Left lung (tissue), 10 donors: ENCODE results near the gene ELFN1. TPM values are rescaled to one million over a fixed set of nuclear protein-coding genes. Genes with fewer than 3 reads are reported as not detected.

Experiments used
- ATAC-seq: fragments of 200-7000 bp; cut with Tn5 transposase; one replicate; pipeline ENCODE4 v1.9.1; 2020; ENCODE audit warnings: moderate library complexity
- DNase-seq, 4 donors: peaks; one replicate each; pipeline ENCODE4 v3.0.0-alpha.2; 2013 to 2020
- H3K27ac ChIP-seq, 2 donors: fragments of 200-600 bp; sonication (generic) in 1 of 2; one replicate each; pipeline versions ENCODE4 v1.5.0 to v1.8.0; 2020 to 2021
- H3K27me3 ChIP-seq, 2 donors: fragments of 200-600 bp; sonication (generic) in 1 of 2; one replicate each; pipeline versions ENCODE4 v1.5.0 to v1.8.0; 2020 to 2021
- H3K36me3 ChIP-seq, 2 donors: fragments of 200-600 bp; sonication (generic) in 1 of 2; one replicate each; pipeline versions ENCODE4 v1.5.0 to v1.8.0; 2020 to 2021
- H3K4me1 ChIP-seq, 2 donors: fragments of 200-600 bp; one replicate each; pipeline ENCODE4 v1.8.0; 2021
- H3K4me3 ChIP-seq, 2 donors: fragments of 200-600 bp; sonication (generic) in 1 of 2; one replicate each; pipeline versions ENCODE4 v1.5.0 to v1.8.0; 2020 to 2021; ENCODE audit warnings: mild to moderate bottlenecking in 1 of 2
- H3K9me3 ChIP-seq, 2 donors: fragments of 200-600 bp; sonication (generic) in 1 of 2; one replicate each; pipeline versions ENCODE4 v1.5.0 to v1.8.0; 2020 to 2021
- intact Hi-C, 2 donors: fragments of 100-400 bp; cut with DNase I; formaldehyde crosslinking; loops; one replicate each; pipeline versions ENCODE4 v1.11.2 to v1.14.2; 2022
- polyA plus RNA-seq, 6 donors: library from polyadenylated mRNA; unstranded; fragments of 120-200 nt; gene quantifications; one replicate each; pipeline ENCODE4 v1.2.1, GENCODE V29; 2013; ENCODE audit not compliant: insufficient read length in 6 of 6
- total RNA-seq, 2 donors: library from RNA; stranded (reverse); fragmentation: NEBNext Ultra II Directional; extraction: Animal tissue kit (Norgen Biotek cat#: 25700); gene quantifications; one replicate each; pipeline ENCODE4 v1.2.1, GENCODE V29; 2021
- TF ChIP-seq, protein P1 (sequence below), 2 donors: fragments of 200-600 bp; sonication (generic) in 1 of 2; IDR thresholded peaks; one replicate each; pipeline versions ENCODE4 v1.5.0 to v1.8.0; 2021; ENCODE audit warnings: antibody characterized with exemption in 2 of 2
- donor health status: DM: no; HTN: yes; CAD: no.
- donor health status: DM: no; HTN: no; CAD: no.

ELFN1 gene
- total and polyA plus RNA-seq, 8 donors: 1.5 to 4.0 (median 2.7) TPM

DNA sequence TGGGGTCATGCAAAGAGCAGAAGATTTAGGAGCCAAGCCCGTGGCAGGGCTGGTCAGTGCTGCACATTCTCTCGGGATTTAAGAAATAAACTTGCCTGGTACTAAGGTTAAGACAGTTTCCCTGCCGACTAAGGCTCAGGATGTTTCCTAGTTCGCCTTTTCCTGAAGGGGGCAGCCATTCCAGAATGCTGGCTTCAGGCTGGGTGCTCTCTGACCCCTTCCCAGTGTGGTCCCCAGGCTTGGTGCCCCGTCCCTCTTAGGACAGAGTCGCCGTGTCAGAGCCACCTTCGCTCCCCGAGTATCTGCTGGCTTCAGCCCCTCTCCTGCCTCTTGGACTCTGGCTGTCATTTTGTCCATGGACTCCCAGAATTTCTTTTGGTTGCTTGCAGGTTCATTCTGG is 117.2 kb downstream of the ELFN1 start:
- Histone ChIP-seq H3K4me3 (no peak overlapping the region), H3K4me1 (no peaks in the 10 kb centered on the region), H3K27ac (no peak overlapping the region), H3K36me3 (no peaks in the 10 kb centered on the region), H3K9me3 (peaks cover 0 to 10% of the 10 kb centered on the region in 2 donors), H3K27me3 (peaks cover 0 to 14% of the 10 kb centered on the region in 2 donors)
- no peak for DNase-seq
- TF ChIP-seq, protein P1, sequence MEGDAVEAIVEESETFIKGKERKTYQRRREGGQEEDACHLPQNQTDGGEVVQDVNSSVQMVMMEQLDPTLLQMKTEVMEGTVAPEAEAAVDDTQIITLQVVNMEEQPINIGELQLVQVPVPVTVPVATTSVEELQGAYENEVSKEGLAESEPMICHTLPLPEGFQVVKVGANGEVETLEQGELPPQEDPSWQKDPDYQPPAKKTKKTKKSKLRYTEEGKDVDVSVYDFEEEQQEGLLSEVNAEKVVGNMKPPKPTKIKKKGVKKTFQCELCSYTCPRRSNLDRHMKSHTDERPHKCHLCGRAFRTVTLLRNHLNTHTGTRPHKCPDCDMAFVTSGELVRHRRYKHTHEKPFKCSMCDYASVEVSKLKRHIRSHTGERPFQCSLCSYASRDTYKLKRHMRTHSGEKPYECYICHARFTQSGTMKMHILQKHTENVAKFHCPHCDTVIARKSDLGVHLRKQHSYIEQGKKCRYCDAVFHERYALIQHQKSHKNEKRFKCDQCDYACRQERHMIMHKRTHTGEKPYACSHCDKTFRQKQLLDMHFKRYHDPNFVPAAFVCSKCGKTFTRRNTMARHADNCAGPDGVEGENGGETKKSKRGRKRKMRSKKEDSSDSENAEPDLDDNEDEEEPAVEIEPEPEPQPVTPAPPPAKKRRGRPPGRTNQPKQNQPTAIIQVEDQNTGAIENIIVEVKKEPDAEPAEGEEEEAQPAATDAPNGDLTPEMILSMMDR (IDR thresholded peaks at IDR 0.05): no peak
- intact Hi-C loops: no loop called here
- no peak for ATAC-seq

DNA sequence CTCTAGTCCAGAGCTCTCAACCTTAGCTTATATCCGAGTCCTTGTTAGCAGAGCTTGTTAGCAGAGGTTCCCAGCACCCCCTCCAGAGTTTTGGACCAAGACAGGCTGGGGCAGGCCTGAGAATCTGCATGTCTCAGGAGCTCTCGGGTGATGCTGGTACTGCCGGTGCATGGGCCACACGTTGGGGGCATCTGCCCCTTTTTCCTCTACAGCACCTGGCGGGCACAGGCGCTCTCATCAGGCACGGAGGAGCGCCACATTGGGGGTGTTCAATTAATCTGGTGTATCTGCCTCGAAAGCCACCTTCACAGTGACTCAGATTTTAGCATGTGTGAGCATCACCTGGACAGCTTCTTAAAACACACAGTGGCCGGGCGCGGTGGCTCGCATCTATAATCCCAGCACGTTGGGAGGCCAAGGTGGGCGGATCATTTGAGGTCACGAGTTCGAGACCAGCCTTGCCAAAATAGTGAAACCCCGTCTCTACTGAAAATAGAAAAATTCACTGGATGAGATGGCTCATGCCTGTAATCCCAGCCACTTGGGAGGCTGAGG is 117.7 kb downstream of the ELFN1 start:
- H3K27me3 ChIP-seq: peaks cover 0 to 14% of the 10 kb centered on the region in 2 donors
- DNase-seq (no peak), ATAC-seq (no peak)
- H3K4me1 ChIP-seq: no peaks in the 10 kb centered on the region
- H3K36me3 ChIP-seq: no peaks in the 10 kb centered on the region
- no peak overlapping the region for H3K4me3 ChIP-seq
- intact Hi-C loops: no loop called here
- TF ChIP-seq, protein P1 (IDR thresholded peaks at IDR 0.05): no peak
- no peak overlapping the region for H3K27ac ChIP-seq
- H3K9me3 ChIP-seq: peaks cover 0 to 13% of the 10 kb centered on the region in 2 donors

- ATAC-seq: no peak
- intact Hi-C loops: no loop called here
- TF ChIP-seq, protein P1 (IDR thresholded peaks at IDR 0.05): no peak
- Histone ChIP-seq H3K36me3 (no peaks in the 10 kb centered on the region), H3K27me3 (no peaks in the 10 kb centered on the region), H3K4me3 (no peak overlapping the region), H3K9me3 (peaks cover 0 to 26% of the 10 kb centered on the region in 2 donors), H3K27ac (no peak overlapping the region), H3K4me1 (no peaks in the 10 kb centered on the region)
- DNase-seq: no peak
Observed at GRCh38 chr7:1794888-1795542, 124.9 kb downstream of the ELFN1 start.

Other genes with a start within 250 kb of the ELFN1 start
- 10 to 100 TPM; 36.5 to 40.1 TPM for gene MICALL2, start 210.8 kb upstream of the ELFN1 start, total RNA-seq
- 10 to 100 TPM in 4 of 6 donors, 1 to 10 TPM in 2; 7.9 to 20.9 (median 12.9) TPM for gene MICALL2, start 210.8 kb upstream of the ELFN1 start, polyA plus RNA-seq
- 10 to 100 TPM; 70.1 to 80.9 TPM for gene INTS1, start 165.9 kb upstream of the ELFN1 start, total RNA-seq
- 10 to 100 TPM; 51.3 to 66.2 (median 60.6) TPM for gene INTS1, start 165.9 kb upstream of the ELFN1 start, polyA plus RNA-seq
- 10 to 100 TPM; 36.8 to 49.7 TPM for gene MAFK, start 139.6 kb upstream of the ELFN1 start, total RNA-seq
- 1 to 10 TPM; 3.5 to 7.2 (median 5.4) TPM for gene MAFK, start 139.6 kb upstream of the ELFN1 start, polyA plus RNA-seq
- 1 to 10 TPM; 7.9 to 9.7 TPM for gene TMEM184A, start 114.1 kb upstream of the ELFN1 start, total RNA-seq
- gene TMEM184A, start 114.1 kb upstream of the ELFN1 start, polyA plus RNA-seq: 1 to 10 TPM in 5 of 6 donors, under 1 TPM in 1; 1.00 to 3.2 (median 2.3) TPM
- gene PSMG3, start 100.2 kb upstream of the ELFN1 start, total RNA-seq: 10 to 100 TPM; 22.4 to 25.3 TPM
- 10 to 100 TPM; 19.8 to 31.2 (median 25.2) TPM for gene PSMG3, start 100.2 kb upstream of the ELFN1 start, polyA plus RNA-seq